B cell (primary cell): ENCODE data around the gene LRRC4B. TPM values are rescaled to one million over a fixed set of nuclear protein-coding genes. Genes with fewer than 3 reads are reported as not detected.

ENCODE experiments used
- ATAC-seq: fragments of 200-7000 bp; cut with Tn5 transposase; one replicate; pipeline ENCODE4 v1.10.0; 2021; ENCODE audit warnings: low read depth, mild to moderate bottlenecking, moderate number of reproducible peaks, moderate library complexity
- CTCF ChIA-PET: fragments of 350-600 bp; sonication (Branson Sonifier 250); formaldehyde crosslinking; loops from one replicate; lab custom pipeline; 2021; ENCODE audit warnings: antibody characterized with exemption, inconsistent platforms; lab: Charles Lee
- POLR2A ChIA-PET: fragments of 350-600 bp; sonication (Branson Sonifier 250); formaldehyde crosslinking; loops from one replicate; lab custom pipeline; 2021; ENCODE audit warnings: antibody characterized with exemption; lab: Charles Lee
- DNase-seq: peaks from one replicate; pipeline ENCODE4 v3.0.0; 2013
- H2AFZ ChIP-seq: 2 replicates; pipeline ENCODE4 v1.6.1; 2012; ENCODE audit warnings: mild to moderate bottlenecking, low read depth, low read length; ENCODE audit not compliant: insufficient read depth, poor library complexity, severe bottlenecking
- H3K27ac ChIP-seq, 2 donors: 1 replicate in 1 of 2; 2 replicates in 1 of 2; pipeline ENCODE4 v1.5.1; 2012 to 2013; ENCODE audit warnings: low read length in 2 of 2, mild to moderate bottlenecking in 2 of 2, moderate library complexity in 1 of 2
- H3K27me3 ChIP-seq, 4 experiments: fragments of 200-600 bp in 1 of 4; sonication (generic) in 1 of 4; replicated peaks in 1 of 4; 1 replicate in 2 of 4; 2 replicates in 2 of 4; pipeline versions ENCODE4 v1.6.1 to v1.7.0; 2013 to 2016; ENCODE audit warnings: low read length in 3 of 4, mild to moderate bottlenecking in 2 of 4, mixed read lengths in 1 of 4, moderate library complexity in 1 of 4; ENCODE audit not compliant: insufficient read depth in 4 of 4, control insufficient read depth in 3 of 4; ENCODE audit errors: control extremely low read depth in 1 of 4
- H3K36me3 ChIP-seq, 2 experiments: replicated peaks in 1 of 2; 1 replicate in 1 of 2; 2 replicates in 1 of 2; pipeline versions ENCODE4 v1.6.1 to v1.7.1; 2013; ENCODE audit warnings: low read length in 1 of 2; ENCODE audit not compliant: insufficient read depth in 2 of 2, control insufficient read depth in 1 of 2; ENCODE audit errors: control extremely low read depth in 1 of 2, extremely low read depth in 1 of 2
- H3K4me1 ChIP-seq, 2 donors: fragments of 200-600 bp in 1 of 2; sonication (generic) in 1 of 2; 1 replicate in 1 of 2; 2 replicates in 1 of 2; pipeline versions ENCODE4 v1.5.1 to v1.6.1; 2013 to 2017; ENCODE audit warnings: low read length in 2 of 2; ENCODE audit not compliant: control insufficient read depth in 2 of 2, insufficient read depth in 2 of 2
- H3K4me2 ChIP-seq: replicated peaks from 2 replicates; pipeline ENCODE3; 2012; ENCODE audit warnings: mild to moderate bottlenecking, low read depth, low read length; ENCODE audit not compliant: poor library complexity, severe bottlenecking
- H3K4me3 ChIP-seq, 5 experiments: fragments of 200-600 bp in 1 of 5; sonication (generic) in 1 of 5; 1 replicate in 3 of 5; 2 replicates in 2 of 5; pipeline versions ENCODE4 v1.5.1 to v1.7.0; 2011 to 2016; ENCODE audit warnings: low read length in 4 of 5, mild to moderate bottlenecking in 4 of 5, low read depth in 2 of 5, control low read depth in 1 of 5, moderate library complexity in 1 of 5; ENCODE audit not compliant: insufficient read depth in 1 of 5; ENCODE audit errors: control extremely low read depth in 1 of 5, extremely low read depth in 1 of 5
- H3K79me2 ChIP-seq: fragments of 200-600 bp; sonication (generic); one replicate; pipeline ENCODE4 v1.6.0; 2016; ENCODE audit warnings: low read length; ENCODE audit not compliant: control insufficient read depth, insufficient read depth
- H3K9ac ChIP-seq: fragments of 200-600 bp; sonication (generic); 2 replicates; pipeline ENCODE4 v1.6.1; 2017; ENCODE audit warnings: mild to moderate bottlenecking, low read length, moderate library complexity
- H3K9me3 ChIP-seq, 3 donors: one replicate each; pipeline versions ENCODE4 v1.6.1 to v1.7.1; 2013; ENCODE audit warnings: low read length in 2 of 3; ENCODE audit not compliant: control insufficient read depth in 2 of 3, insufficient read depth in 1 of 3; ENCODE audit errors: control extremely low read depth in 1 of 3
- H4K20me1 ChIP-seq: 2 replicates; pipeline ENCODE4 v1.6.0; 2012; ENCODE audit warnings: mild to moderate bottlenecking, low read length; ENCODE audit not compliant: insufficient read depth, control insufficient read depth, poor library complexity, severe bottlenecking
- H3K27ac Mint-ChIP-seq: one replicate; pipeline ENCODE4 v1.8.0; 2021; ENCODE audit warnings: mixed read lengths
- H3K27me3 Mint-ChIP-seq: one replicate; pipeline ENCODE4 v1.8.0; 2021; ENCODE audit warnings: mixed read lengths
- H3K4me1 Mint-ChIP-seq: one replicate; pipeline ENCODE4 v1.8.0; 2021; ENCODE audit warnings: mixed read lengths
- H3K4me3 Mint-ChIP-seq: one replicate; pipeline ENCODE4 v1.8.0; 2021; ENCODE audit warnings: mixed read lengths
- H3K9me3 Mint-ChIP-seq: one replicate; pipeline ENCODE4 v1.8.0; 2022; ENCODE audit warnings: mixed read lengths; ENCODE audit not compliant: insufficient read depth
- EZH2 ChIP-seq: IDR thresholded peaks from 2 replicates; pipeline ENCODE4 v1.6.1; 2012; ENCODE audit warnings: borderline replicate concordance, low read depth, mild to moderate bottlenecking, moderate library complexity, low read length; ENCODE audit not compliant: insufficient read depth, poor library complexity, severe bottlenecking
- WGBS: methylation state at CpG from one replicate; pipeline ENCODE4 v1.1.5; 2013; ENCODE audit warnings: missing lambda C conversion rate; ENCODE audit not compliant: insufficient coverage; 5-methylcytosine and 5-hydroxymethylcytosine counted together
- intact Hi-C: fragments of 100-400 bp; cut with micrococcal nuclease; formaldehyde crosslinking; loops from one replicate; pipeline ENCODE4 v1.10.0; 2022
- polyA plus RNA-seq: library from polyadenylated mRNA; depleted of rRNA; stranded (reverse); fragments of >200 nt; gene quantifications from 2 replicates; pipeline ENCODE4 v1.2.3, GENCODE V29; 2012
- total RNA-seq, 2 donors: library from RNA; stranded (reverse); fragments of 120-200 nt in 1 of 2; gene quantifications; 1 replicate in 1 of 2; 2 replicates in 1 of 2; pipeline versions ENCODE4 v1.2.3 to v1.2.4, GENCODE V29; 2013 to 2022
- TF ChIP-seq, protein P1 (sequence below): fragments of 200-600 bp; IDR thresholded peaks from one replicate; pipeline ENCODE4 v1.8.0; 2022; ENCODE audit warnings: antibody characterized with exemption, mild to moderate bottlenecking

LRRC4B gene
- total and polyA plus RNA-seq, 2 donors (not counting 1 experiment from before 2014, with no cell fraction given): 0.03 TPM; not detected in 1

DNA sequence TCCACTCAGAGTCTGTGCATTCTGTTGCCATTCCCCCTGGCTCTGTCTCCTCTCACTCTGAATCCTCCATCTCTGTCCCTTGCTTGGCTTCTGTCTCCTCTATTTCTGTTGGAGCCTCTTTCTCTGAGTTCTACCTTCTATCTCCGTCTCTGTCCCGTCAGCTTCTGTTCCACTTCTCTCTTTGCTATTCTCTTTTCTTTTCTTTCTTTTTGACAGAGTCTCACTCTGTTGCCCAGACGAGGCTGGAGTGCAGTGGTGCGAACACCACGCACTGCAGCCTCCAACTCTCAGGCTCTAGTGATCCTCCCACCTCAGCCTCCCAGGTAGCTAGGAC lies 33.8 kb upstream of the LRRC4B start:
- no peak overlapping the region for H3K9ac ChIP-seq
- H3K9me3 Mint-ChIP-seq: no peaks in the 10 kb centered on the region
- no peak overlapping the region for H3K27ac Mint-ChIP-seq
- no peaks in the 10 kb centered on the region for H3K4me1 ChIP-seq
- intact Hi-C loops: no loop called here
- no peak overlapping the region for H3K4me3 Mint-ChIP-seq
- no peaks in the 10 kb centered on the region for H4K20me1 ChIP-seq
- H3K4me3 ChIP-seq: no peak overlapping the region
- DNase-seq (no peak), ATAC-seq (no peak)
- no peak overlapping the region for H3K27ac ChIP-seq
- H3K27me3 Mint-ChIP-seq: peaks cover 37% of the 10 kb centered on the region
- TF ChIP-seq, protein P1, sequence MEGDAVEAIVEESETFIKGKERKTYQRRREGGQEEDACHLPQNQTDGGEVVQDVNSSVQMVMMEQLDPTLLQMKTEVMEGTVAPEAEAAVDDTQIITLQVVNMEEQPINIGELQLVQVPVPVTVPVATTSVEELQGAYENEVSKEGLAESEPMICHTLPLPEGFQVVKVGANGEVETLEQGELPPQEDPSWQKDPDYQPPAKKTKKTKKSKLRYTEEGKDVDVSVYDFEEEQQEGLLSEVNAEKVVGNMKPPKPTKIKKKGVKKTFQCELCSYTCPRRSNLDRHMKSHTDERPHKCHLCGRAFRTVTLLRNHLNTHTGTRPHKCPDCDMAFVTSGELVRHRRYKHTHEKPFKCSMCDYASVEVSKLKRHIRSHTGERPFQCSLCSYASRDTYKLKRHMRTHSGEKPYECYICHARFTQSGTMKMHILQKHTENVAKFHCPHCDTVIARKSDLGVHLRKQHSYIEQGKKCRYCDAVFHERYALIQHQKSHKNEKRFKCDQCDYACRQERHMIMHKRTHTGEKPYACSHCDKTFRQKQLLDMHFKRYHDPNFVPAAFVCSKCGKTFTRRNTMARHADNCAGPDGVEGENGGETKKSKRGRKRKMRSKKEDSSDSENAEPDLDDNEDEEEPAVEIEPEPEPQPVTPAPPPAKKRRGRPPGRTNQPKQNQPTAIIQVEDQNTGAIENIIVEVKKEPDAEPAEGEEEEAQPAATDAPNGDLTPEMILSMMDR: no peak
- TF ChIP-seq EZH2: no peak
- H3K9me3 ChIP-seq: peaks cover 0 to 16% (median 0%) of the 10 kb centered on the region in 3 donors
- H3K4me2 ChIP-seq: no peak overlapping the region
- ChIA-PET CTCF (interaction anchor here (1.1 kb wide), 1 partner anchor 320 kb away, joined by 3 read pairs; no protein-coding TSS in a partner anchor), POLR2A (no interaction called here)
- WGBS: 82% methylated on average over 5 of the region's 5 CpGs
- no peaks in the 10 kb centered on the region for H3K36me3 ChIP-seq
- H3K27me3 ChIP-seq: peaks cover 0 to 27% (median 6%) of the 10 kb centered on the region in 4 experiments
- H3K79me2 ChIP-seq: no peaks in the 10 kb centered on the region
- H2AFZ ChIP-seq: no peak overlapping the region
- H3K4me1 Mint-ChIP-seq: peaks cover under 1% of the 10 kb centered on the region

GRCh38 chr19:50601407-50602088 lies 33.3 kb upstream of the LRRC4B start:
- Histone ChIP-seq H3K9ac (no peak overlapping the region), H3K4me3 (no peak overlapping the region), H4K20me1 (no peaks in the 10 kb centered on the region), H3K9me3 (peaks cover 0 to 11% (median 0%) of the 10 kb centered on the region in 3 donors), H3K36me3 (no peaks in the 10 kb centered on the region), H3K27me3 (peaks cover 0 to 22% (median 5%) of the 10 kb centered on the region in 4 experiments), H2AFZ (no peak overlapping the region), H3K4me2 (no peak overlapping the region), H3K4me1 (no peaks in the 10 kb centered on the region), H3K27ac (no peak overlapping the region), H3K79me2 (no peaks in the 10 kb centered on the region)
- intact Hi-C loops: no loop called here
- ATAC-seq (no peak), DNase-seq (no peak)
- peaks cover 36% of the 10 kb centered on the region for H3K27me3 Mint-ChIP-seq
- H3K4me1 Mint-ChIP-seq: no peaks in the 10 kb centered on the region
- POLR2A ChIA-PET: no interaction called here
- no peaks in the 10 kb centered on the region for H3K9me3 Mint-ChIP-seq
- CTCF ChIA-PET: interaction anchor here (1.1 kb wide), 1 partner anchor 320 kb away, joined by 3 read pairs; no protein-coding TSS in a partner anchor
- no peak overlapping the region for H3K4me3 Mint-ChIP-seq
- TF ChIP-seq, protein P1: no peak
- no peak for TF ChIP-seq EZH2
- H3K27ac Mint-ChIP-seq: no peak overlapping the region
- 83% methylated on average over 11 of the region's 11 CpGs for WGBS
